HG02840 (cell line): ENCODE measurements around the gene DSCAML1.

Experiments
- ATAC-seq: cut with Tn5 transposase; IDR thresholded peaks from one replicate; pipeline ENCODE4 v1.9.1; 2021; ENCODE audit warnings: mild to moderate bottlenecking, moderate library complexity, moderate number of reproducible peaks; ENCODE audit not compliant: unreplicated experiment, low FRiP score

DSCAML1 gene

DNA sequence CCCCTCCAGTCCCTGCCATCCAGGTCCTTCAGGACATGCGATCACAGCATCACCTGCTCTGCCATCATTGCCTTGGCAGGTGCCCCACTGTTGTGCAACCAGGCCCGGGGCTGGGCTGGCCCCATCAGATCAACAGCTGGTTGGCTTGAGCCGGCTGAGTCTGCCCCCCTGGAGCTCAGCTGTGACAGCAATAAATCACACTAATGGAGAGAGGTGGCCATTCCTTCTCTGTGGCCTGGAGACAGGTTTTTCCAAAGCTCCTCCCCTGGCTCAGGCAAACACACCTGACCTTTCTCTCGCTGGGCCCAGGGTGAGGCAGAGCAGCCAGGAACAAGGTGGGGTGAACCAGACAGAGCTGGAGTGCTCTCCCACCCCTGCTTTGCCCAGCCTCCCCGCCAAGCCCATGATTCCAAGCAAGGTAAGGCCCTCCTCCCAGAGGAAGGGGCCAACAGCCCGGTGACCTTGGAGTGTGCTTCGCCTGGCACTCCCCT is 36.4 kb upstream of the DSCAML1 start:
- no peak for ATAC-seq

DNA sequence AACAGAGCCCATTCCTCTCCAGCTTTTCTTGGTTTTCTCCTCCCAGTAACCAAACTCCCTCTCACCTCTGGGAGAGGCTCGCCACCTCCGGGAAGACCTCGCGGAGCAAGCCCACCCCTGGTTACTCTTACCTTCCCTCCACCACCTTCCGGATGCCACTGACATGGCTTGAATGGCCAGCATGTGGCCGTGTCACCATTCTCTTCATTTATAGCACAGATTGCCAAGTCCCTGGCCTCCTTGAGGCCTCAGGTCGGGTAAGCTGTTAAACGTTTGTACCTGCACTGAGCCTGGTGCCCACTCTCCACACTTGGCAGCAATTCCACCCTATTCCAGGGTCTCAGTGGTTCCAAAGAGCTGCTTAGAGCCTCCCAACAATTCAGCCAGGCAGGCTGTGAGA is 35.5 kb upstream of the DSCAML1 start:
- no peak for ATAC-seq

DNA sequence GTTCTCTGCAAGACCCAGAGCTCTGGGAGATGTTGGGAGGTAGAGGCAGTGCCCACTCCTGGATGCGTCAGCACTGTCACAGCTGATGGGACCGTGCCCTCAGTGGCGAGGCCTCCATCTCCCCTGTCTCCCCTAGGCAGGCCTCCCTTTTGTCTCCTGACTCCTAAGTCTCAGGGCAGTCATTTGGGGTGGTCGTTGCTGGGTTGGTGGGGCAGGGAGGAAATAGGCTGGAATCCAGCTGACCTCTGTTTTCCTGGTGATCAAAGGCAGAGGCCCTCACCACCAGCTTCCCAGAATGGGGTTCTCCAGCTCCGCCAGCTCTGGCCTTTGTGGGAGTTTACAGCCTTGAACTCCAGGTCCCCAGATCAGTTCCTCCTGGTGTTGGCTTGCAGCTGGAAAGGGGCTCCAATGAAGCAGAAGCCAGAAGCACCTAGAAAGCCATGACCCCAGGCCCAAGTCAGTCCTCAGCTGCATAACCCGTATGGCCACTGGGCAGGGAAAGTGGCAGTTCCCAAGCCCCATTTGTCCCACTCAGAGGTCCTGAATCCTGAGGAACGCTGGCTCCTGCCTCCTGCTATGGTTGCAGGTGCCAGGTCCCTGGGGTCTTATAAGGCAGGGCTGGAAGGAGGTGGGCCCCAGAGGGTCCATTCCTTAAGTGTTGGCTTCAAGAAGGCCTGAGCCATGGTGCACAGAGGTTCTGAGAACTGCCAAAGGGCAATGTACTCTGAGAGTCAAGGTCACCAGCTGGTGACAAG is 34.8 kb upstream of the DSCAML1 start:
- ATAC-seq, result no peak

DNA sequence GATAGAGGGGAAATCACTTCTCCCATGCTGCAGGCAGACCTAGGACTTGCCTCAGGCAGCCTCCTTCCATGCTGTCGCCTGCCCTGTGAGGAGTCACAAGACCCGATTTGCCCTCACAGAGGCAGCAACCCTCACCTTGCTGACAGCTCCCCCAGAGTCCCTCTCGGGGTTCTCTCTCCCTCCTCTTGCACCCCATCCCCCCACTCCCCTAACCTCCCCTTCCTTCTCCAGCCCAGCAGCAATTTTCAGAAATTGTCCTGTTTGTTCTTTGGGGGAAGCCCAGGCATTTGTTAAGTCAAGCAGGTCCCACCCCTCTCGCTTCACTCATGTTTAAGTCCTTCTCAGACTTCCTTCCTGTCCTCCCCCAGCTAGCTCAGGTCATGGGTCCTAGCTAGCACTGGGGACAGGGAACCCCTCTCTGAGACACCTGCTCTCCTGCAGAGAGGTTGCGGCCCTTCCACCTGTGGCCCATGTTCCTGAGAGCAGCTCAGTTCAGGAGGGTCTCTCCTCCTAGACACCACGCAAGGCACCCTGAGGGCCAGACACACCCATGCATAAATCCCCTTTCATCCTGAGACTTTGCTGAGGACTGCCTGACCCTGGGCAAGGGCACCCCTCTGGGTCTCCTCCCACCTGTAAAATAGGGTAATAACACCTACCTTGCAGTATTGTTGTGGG is 33.8 kb upstream of the DSCAML1 start:
- ATAC-seq, result no peak

DNA sequence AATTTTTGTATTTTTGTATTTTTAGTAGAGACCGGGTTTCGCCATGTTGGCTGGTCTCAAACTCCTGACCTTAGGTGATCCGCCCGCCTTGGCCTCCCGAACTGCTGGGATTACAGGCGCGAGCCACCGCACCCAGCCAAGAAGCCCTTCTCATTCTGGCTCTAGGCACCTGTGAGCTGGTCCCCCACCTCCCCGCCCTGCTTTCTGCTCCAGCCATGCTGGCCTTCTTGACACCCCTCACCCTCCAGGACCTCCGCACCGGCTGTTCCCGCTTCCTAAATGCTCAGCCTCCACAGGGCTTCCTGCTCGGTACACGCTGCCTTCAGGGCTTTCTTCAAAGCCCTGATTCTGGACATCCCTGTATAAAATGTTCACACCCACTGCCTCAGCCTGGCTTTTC is 33.1 kb upstream of the DSCAML1 start:
- no peak for ATAC-seq

DNA sequence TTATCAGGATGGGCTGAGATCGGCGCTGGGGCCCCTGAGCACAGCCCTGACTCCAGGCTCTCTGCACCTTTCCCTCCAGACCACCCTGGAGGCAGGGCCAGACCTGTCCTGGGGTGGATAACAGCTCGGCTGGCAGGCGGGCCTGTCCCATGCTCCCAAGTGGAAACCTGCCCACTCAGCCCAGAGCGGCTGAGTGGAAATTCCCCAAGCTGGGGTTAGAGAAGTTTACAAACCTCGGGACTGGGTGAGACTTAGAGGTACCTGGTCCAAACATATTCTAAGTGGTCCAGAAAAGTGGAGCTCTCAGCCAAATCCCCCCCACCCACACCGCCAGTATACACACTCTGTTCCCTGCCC is 32.3 kb upstream of the DSCAML1 start:
- no peak for ATAC-seq

DNA sequence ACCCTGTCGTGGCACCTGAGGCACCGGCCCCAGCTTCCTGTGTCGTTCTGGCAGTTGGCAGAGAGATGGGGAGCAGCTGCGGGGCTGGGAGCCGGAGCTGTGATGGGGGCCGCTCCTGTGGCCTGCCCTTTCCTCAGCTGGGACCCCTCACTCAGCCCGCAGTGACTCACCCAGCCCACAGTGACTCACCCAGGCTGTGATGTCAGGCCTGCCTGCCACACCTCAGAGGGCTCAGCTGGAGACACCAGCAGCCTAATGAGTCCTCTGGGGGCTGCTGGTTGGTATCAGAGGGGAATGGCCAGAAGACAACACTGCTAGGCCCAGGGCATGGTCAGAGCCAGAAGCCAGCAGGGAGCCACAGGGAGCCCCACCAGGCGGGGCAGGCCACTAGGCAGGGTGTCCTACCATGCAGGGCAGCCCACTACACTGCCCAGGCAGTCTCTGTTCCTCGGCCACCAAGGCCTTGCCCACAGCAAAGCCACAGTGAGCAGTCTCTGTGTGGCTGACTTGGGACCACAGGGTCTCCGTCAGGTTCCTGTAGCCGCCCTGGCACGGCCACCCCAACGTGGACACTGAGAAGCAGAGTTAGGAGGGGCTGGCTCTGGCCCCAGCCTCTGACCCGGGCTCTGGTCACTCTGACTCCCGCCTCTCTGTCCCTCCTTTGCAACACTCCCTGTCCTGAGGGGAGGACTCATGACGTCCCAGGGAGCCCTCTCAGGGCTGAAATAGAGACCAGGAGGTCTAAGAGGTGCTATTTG is 31.8 kb upstream of the DSCAML1 start:
- no peak for ATAC-seq

DNA sequence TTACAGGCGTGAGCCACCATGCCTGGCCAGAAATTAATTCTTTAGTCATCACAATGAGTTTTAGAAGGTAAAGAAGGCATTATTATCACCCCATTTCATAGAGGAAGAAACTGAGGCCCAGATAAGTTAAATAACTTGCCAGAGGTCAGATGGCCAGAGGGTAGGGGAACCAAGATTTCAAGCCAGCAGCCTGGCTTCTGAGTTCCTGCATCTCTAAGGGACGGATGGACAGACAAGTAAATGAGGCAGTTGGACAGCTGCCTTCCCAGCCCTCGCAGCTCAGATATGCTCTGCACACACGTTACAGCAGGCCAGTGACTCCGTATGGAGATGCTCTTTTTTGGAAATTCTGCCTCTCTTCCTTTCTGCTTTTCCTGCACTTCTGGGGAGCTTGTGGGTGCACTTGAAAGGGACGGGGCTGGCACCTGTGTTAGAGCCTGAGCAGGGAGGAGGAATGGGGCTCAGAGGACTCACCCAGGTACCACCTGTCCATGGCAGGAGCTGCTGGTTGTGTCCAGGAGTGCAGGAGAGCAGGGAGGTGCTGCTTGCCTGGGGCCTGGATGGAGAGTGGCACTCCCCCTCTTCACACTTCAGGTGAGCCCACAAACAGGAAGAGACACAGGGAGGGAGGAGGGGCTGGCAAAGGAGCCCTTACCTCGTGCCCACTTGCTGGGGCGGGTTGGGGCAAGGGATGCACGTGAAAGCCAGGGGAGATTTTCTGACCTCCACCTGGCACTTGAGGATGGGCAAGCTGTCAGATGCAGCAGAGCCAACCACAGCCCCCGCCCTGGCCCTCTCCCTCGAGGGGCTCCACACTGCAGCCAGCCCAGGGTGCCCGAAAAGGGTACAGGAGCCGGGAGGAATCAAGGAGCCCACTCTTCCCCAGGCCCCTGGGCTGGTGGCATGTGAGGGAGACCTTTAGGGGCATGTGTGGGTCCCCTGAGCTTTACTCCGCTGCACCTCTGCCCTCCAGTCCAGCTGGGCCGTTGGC is 30.8 kb upstream of the DSCAML1 start:
- no peak for ATAC-seq

DNA sequence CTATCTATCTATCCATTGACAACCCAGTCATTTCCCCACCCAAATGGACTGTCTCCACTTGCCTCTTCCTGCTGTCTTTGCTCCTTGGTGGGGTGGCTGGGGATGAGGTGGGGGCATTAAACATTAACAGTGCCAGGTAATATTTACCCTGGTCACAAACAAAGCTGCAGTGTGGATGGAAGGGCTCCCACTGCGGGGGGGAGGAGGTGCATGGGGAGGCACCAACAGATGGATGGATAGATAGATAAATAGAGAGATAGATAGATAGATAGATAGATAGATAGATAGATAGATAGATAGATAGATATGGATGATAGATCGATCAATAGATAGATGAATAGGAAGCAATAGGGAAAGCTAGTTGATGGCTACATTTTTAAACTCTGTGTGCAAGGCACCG is 29.8 kb upstream of the DSCAML1 start:
- ATAC-seq, result no peak

DNA sequence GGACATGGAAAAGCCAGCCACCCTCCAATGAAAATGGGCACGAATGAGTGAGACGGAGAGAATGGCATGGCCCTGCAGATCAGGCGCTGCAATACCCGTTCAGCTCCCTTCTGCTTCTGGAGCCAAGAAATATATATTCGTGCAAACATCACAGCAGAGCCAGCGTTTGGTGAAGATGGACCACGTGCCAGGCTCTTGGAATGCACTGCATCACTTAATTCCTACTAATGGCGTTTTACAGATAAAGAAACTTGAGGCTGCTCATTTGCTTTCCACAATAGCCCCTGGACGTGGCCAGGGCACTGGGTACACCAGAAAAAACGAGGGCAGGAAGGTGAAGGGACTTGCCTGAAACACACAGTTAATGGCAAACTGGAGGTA is 29.2 kb upstream of the DSCAML1 start:
- no peak for ATAC-seq

DNA sequence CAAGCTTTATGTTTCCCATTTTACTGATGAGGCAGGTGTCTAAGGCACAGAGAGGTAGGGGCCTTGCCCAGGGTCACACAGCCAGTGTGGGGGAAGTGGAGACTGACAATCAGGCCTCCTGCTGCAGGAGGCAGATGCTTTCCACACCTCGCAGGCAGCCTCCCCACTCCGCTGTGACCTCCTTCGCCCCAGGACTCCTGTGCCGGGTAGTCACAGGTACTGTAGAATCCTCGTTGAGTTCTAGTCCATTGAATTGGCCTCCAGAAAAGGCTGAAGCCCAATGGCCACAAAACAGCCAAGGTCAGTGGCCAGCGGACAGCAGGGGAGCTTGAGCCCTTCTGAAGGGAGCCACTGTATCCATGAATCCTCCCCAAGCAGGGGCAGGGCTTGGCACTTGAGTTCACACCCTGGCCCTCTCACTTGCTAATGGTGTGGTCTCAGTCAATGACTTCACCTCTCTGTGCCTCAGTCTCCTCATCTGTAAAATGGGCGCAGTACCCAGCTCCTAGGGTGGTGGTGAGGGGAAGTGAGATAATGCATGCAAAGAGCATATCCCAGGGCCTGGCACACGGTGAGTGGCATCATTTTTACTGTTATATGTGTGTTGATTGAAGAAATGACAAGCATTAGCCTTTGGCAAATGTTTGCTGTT is 28.6 kb upstream of the DSCAML1 start:
- ATAC-seq, result no peak

DNA sequence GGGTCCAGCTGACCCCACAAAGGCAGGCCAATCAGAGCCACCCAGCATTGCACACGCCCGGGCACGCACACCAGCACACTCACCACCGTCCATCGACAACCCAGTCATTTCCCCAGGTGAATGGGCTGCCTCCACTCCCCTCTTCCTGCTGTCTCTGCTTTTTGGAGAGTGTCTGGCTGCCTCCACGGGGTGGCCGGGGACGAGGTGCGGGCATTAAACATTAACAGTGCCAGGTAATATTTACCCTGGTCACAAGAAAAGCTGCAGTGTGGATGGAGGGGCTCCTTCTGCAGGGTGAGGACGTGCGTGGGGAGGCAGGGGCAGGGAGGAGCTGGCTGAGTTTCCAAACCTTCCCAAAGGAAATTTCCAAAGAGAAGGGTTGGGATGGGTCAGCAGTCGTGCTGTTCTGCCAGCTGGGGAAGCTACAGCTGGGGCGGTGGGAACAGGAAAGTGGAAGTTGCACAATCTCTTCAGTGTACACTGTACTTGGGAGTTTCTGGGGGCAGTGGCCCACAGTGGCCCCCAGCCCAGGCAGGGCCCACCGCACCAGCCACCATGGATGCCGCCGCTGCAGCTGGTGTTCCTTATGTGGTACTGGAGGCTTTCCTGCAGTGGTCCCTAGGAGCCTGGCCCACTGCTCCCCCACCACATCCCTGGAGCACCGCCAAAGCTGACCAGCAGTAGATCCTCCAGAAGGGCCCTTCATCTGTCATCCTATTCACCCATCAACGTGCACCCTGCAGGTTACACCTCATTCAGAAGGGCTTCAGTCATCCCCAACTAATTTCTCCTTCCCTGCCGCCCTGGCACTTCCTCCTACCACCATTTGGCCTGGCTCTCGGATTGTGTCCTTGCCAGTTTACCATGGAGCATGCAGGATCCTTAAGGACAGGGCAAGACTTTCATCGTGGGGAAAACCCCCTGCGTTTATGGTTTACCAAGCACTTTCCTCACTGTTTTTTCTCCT is 27.8 kb upstream of the DSCAML1 start, which contains the start of gene FXYD2:
TSS of gene FXYD2 (minus strand) at position 174 of the 967 bp plus-strand sequence. CDS start at position 108, 66 bp downstream.
- no peak for ATAC-seq

DNA sequence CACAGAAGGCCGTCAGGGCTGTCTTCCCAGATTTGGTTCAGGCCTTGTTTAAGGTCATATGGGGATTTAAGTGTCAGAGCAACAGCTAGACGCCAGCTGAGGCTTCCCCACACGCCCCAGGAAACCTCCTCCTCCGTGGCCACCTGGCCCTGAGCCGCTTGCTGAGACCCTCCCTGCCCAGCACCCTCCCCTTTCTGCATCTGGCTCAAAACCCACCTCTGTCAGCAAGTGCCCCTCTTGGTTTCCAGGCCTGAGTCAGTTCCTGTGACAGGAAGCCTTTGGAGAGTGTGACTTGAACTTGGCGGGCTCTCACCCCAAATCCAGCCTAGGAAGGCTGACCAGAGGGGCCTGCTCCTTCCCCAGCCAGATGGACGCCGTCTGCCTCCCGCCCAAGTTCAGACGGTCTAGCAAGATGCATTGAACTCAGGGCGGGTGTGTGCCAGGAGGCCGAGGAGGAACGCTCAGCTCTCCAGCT is 27.0 kb upstream of the DSCAML1 start:
- no peak for ATAC-seq

DNA sequence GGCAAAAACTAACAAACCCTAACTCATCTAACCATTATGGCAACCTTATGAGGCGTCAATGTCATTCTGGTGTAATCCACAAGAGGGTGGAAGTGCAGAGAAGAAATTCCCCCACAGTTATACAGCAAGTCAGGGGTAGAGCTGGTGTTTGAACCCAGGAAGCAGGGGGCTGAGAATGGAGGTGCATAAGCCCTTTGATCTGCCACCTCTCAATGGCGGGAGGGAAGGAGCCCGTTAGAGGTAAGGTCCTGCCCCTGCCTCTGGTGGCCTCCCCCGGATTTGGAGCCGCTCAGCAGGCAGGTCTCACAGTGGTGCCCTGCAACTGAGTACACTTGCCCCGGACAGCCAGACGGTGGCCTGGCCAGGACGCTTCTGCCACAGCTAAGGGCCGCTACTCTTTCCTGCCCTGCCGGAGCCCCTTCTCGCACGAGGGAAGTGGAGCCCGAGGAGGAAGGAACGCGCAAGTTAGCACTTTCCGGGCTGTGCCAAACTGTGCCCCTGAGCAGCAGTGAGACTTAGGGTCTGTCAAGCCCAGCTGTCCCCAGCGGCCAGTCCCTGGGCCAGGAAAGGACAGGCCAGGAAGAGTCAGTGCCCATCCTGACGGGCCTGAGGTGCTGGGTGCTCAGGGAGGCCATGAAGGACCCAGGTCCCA is 26.4 kb upstream of the DSCAML1 start:
- no peak for ATAC-seq

DNA sequence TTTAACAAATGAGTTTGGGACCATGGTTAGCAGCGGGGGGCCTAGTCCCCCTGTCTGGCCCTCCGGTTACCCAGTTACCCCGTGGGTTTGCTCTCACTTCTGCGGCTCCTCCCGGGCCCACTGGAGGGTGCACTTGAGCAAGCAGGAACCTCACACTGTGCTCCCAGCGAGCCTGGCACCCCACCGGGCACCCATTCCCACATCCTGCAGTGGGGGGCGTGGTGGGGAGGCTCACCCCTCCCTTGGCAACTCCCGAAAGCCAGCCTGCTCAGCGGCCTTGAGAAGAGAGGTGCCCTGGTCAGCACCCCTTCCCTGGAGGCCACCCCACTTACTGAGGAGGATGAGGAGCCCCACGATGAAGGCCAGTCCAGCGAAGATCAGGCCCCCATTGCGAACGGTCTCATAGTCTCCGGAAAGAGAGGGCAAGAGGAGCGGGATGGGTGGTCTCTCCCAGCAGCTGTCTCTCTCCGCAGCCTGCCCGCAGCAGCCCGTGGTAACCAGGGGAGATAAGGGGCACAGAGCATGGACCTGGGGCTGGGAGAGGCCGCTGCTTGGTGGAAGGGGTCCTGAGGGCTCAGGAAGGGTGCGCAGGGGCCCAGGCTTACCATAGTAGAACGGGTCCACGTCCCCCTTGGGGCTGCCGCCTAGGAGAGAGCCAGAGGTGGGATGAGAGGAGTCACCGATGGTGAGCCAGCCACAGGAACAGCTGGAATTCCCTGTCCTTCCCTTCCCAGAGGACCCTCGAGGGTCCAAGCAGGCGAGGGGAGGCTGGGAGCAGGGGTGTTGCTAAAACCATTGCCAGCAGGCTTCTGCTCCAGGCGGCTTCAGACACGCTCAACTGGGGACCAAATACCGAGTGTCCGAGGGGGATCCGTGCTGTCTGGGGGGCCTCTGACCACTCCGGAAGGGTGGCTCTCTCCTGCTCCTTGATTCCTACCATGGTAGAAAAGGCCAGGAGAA is 25.3 kb upstream of the DSCAML1 start:
- ATAC-seq, result no peak

DNA sequence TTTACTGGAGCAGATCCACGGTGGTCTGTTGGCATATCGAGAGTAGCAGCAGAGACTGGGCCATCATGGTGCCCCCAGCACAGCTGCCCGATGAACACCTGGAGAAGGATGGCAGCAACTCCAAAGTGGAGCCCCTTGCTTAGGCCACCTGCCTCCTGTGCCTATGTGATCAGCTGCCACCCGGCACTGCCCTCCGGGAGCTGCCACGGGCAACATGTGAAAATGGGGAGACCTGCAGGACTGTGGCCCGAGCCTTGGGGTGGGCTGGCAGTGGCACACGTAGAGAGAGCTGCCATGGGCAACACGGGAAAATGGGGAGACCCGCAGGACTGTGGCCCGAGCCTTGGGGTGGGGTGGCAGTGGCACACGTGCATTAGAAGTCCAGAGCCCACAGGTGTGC is 24.4 kb upstream of the DSCAML1 start:
- no peak for ATAC-seq

DNA sequence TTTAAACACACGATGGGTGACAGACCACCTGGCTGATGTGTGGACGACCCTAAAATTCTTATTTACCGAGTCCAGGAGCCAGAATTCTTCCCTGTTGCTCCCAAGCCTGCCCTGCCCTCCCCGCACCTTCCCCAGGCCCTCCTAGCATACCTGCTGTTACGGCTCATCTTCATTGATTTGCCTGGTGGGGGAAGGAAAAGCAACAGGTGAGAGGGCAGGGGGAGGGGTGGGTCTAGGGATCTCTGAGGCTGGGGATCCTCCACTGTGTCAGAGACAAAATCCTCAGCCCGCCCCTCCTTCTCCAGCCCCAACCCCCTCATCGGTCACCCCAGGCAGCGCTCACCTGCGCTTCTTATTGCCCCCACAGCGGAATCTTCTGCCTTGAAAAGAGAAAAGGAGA is 23.5 kb upstream of the DSCAML1 start:
- ATAC-seq, result no peak
